GM23338 (cell line): Measurements from ENCODE around the gene ITPR2. TPM values are rescaled to one million over a fixed set of nuclear protein-coding genes. Genes with fewer than 3 reads are reported as not detected.
A peak's percentile ranks its signal among the peaks of the same experiment; 100 is the strongest.
"Not testable (repeated sequence)": the region's sequence is repeated elsewhere in the genome, so short reads cannot be mapped to it uniquely, and the experiment has no call there.

ENCODE experiments used
- ATAC-seq: fragments of 200-7000 bp; cut with Tn5 transposase; 3 replicates; pipeline ENCODE4 v1.9.1; 2020
- DNase-seq: peaks from one replicate; pipeline ENCODE4 v3.0.0-alpha.2; 2015; ENCODE audit warnings: low spot score
- H2AFZ ChIP-seq: fragments of 200-600 bp; sonication (generic); 2 replicates; pipeline ENCODE4 v1.8.0; 2016; ENCODE audit warnings: antibody characterized with exemption, mild to moderate bottlenecking, moderate library complexity
- H3F3A ChIP-seq: fragments of 200-600 bp; sonication (generic); replicated peaks from 2 replicates; pipeline ENCODE4 v1.8.0; 2017; ENCODE audit warnings: antibody characterized with exemption, mixed run types, low read depth
- H3K27ac ChIP-seq: fragments of 200-600 bp; sonication (generic); 2 replicates; pipeline ENCODE4 v1.6.1; 2016; ENCODE audit warnings: low read depth
- H3K27me3 ChIP-seq: fragments of 200-600 bp; sonication (generic); 2 replicates; pipeline ENCODE4 v1.8.0; 2016; ENCODE audit warnings: mild to moderate bottlenecking, mixed run types, moderate library complexity; ENCODE audit not compliant: insufficient read depth
- H3K36me3 ChIP-seq: fragments of 200-600 bp; sonication (generic); 2 replicates; pipeline ENCODE4 v1.8.0; 2016; ENCODE audit warnings: mild to moderate bottlenecking; ENCODE audit not compliant: insufficient read depth
- H3K4me1 ChIP-seq: fragments of 200-600 bp; sonication (generic); 2 replicates; pipeline ENCODE4 v1.8.0; 2016; ENCODE audit warnings: mild to moderate bottlenecking, moderate library complexity; ENCODE audit not compliant: insufficient read depth
- H3K4me2 ChIP-seq: fragments of 200-600 bp; sonication (generic); 2 replicates; pipeline ENCODE4 v1.7.1; 2017; ENCODE audit warnings: mixed run types
- H3K4me3 ChIP-seq: fragments of 200-600 bp; sonication (generic); 2 replicates; pipeline ENCODE4 v1.6.1; 2016; ENCODE audit warnings: mixed run types
- H3K79me2 ChIP-seq: fragments of 200-600 bp; sonication (generic); replicated peaks from 2 replicates; pipeline ENCODE4 v1.8.0; 2017; ENCODE audit warnings: mild to moderate bottlenecking; ENCODE audit not compliant: insufficient read depth
- H3K9me2 ChIP-seq: fragments of 200-600 bp; sonication (generic); 2 replicates; pipeline ENCODE4 v1.8.0; 2017; ENCODE audit not compliant: insufficient read depth
- H4K20me1 ChIP-seq: fragments of 200-600 bp; sonication (generic); replicated peaks from 2 replicates; pipeline ENCODE4 v1.8.0; 2017; ENCODE audit warnings: mild to moderate bottlenecking; ENCODE audit not compliant: insufficient read depth
- H3K27ac Mint-ChIP-seq: 2 replicates; pipeline ENCODE4 v1.8.0; 2020; ENCODE audit warnings: inconsistent platforms, mild to moderate bottlenecking, moderate library complexity, mixed read lengths
- H3K27me3 Mint-ChIP-seq: 3 replicates; pipeline ENCODE4 v1.8.0; 2022; ENCODE audit warnings: low read depth, mild to moderate bottlenecking, moderate library complexity, mixed read lengths, inconsistent platforms; ENCODE audit not compliant: insufficient read depth, poor library complexity
- H3K36me3 Mint-ChIP-seq: 3 replicates; pipeline ENCODE4 v1.8.0; 2021; ENCODE audit warnings: low read depth, mild to moderate bottlenecking, inconsistent platforms, moderate library complexity, mixed read lengths
- H3K4me1 Mint-ChIP-seq: 3 replicates; pipeline ENCODE4 v1.8.0; 2020; ENCODE audit warnings: mild to moderate bottlenecking, inconsistent platforms, mixed read lengths
- H3K4me3 Mint-ChIP-seq: 3 replicates; pipeline ENCODE4 v1.8.0; 2021; ENCODE audit warnings: moderate library complexity, mild to moderate bottlenecking, inconsistent platforms, mixed read lengths
- H3K9me3 Mint-ChIP-seq: 3 replicates; pipeline ENCODE4 v1.8.0; 2020; ENCODE audit warnings: moderate library complexity, mild to moderate bottlenecking, inconsistent platforms, mixed read lengths
- CTCF ChIP-seq, 2 experiments: fragments of 200-600 bp in 1 of 2; sonication (generic) in 1 of 2; conservative IDR thresholded peaks; 2 replicates each; pipeline versions ENCODE4 v1.5.1 to v1.6.1; 2016 to 2017; ENCODE audit warnings: antibody characterized with exemption in 2 of 2, low read depth in 2 of 2, mild to moderate bottlenecking in 2 of 2, moderate library complexity in 1 of 2
- EZH2 ChIP-seq: fragments of 200-600 bp; sonication (generic); IDR thresholded peaks from one replicate; pipeline ENCODE4 v1.8.0; 2017; ENCODE audit warnings: antibody characterized with exemption, mild to moderate bottlenecking, low read depth; ENCODE audit not compliant: unreplicated experiment
- EZH2phosphoT487 ChIP-seq: fragments of 200-600 bp; sonication (generic); IDR thresholded peaks from one replicate; pipeline ENCODE4 v1.8.1; 2018; ENCODE audit warnings: antibody characterized with exemption; ENCODE audit not compliant: unreplicated experiment
- POLR2AphosphoS5 ChIP-seq: IDR thresholded peaks from 2 replicates; pipeline ENCODE4 v1.6.1; 2016; ENCODE audit warnings: antibody characterized with exemption, low read depth
- REST ChIP-seq: IDR thresholded peaks from one replicate; pipeline ENCODE4 v1.6.1; 2018; ENCODE audit warnings: antibody characterized with exemption; ENCODE audit not compliant: unreplicated experiment
- ZNF114 ChIP-seq: fragments of 250-450 bp; sonication (Bioruptor Pico); IDR thresholded peaks from 2 replicates; pipeline ENCODE4 v1.5.0; 2020; ENCODE audit warnings: mild to moderate bottlenecking, moderate library complexity
- ZNF331 ChIP-seq: fragments of 250-450 bp; sonication (Bioruptor Pico); IDR thresholded peaks from 2 replicates; pipeline ENCODE4 v1.5.0; 2020; ENCODE audit warnings: low read depth, mild to moderate bottlenecking, moderate library complexity
- polyA plus RNA-seq: library from polyadenylated mRNA; unstranded; fragments of >200 nt; fragmentation: Nextera tagmentation; extraction: Ambion mirVana; gene quantifications from 2 replicates; pipeline ENCODE4 v1.2.1, GENCODE V29; 2016
- total RNA-seq: library from RNA; depleted of rRNA; stranded (reverse); fragments of >200 nt; shearing (Covaris generic); gene quantifications from 2 replicates; pipeline ENCODE4 v1.2.3, GENCODE V29; 2014

The ITPR2 gene
- total and polyA plus RNA-seq, 2 experiments from 2014 or later, result 44.5 to 65.2 TPM

- Mint-ChIP-seq H3K9me3 (peaks cover 38% of the 10 kb centered on the region), H3K36me3 (peaks cover 63% of the 10 kb centered on the region)
- H3K27ac ChIP-seq, H3K36me3 ChIP-seq, H3K27me3 ChIP-seq, H3K4me2 ChIP-seq, H3K27me3 Mint-ChIP-seq, H3K27ac Mint-ChIP-seq, H2AFZ ChIP-seq, H3K4me3 ChIP-seq, DNase-seq, ATAC-seq, H3K4me1 ChIP-seq, H3K4me3 Mint-ChIP-seq, H3F3A ChIP-seq, H4K20me1 ChIP-seq, H3K4me1 Mint-ChIP-seq: not testable (repeated sequence)
- Histone ChIP-seq H3K9me2 (peaks cover 11% of the 10 kb centered on the region), H3K79me2 (peaks cover 18% of the 10 kb centered on the region)
These were observed 57.0 kb downstream of the ITPR2 start for GRCh38 chr12:26775991-26776390.

GRCh38 chr12:26773313-26774104 is 59.5 kb downstream of the ITPR2 start:
- H3K4me1 ChIP-seq, result 0 out of 2 replicates have a peak, but pooled peaks cover 12% of the 10 kb centered on the region
- no peaks in the 10 kb centered on the region for H3K27me3 ChIP-seq
- H3K27ac ChIP-seq, result peak overlapping the region; percentile 61; the same call in 1 of the 2 replicates
- peaks cover 7% of the 10 kb centered on the region for H3K27me3 Mint-ChIP-seq
- peaks cover 39% of the 10 kb centered on the region for H3K36me3 Mint-ChIP-seq
- H3F3A ChIP-seq, result no peaks in the 10 kb centered on the region
- peaks cover 27% of the 10 kb centered on the region for H3K79me2 ChIP-seq
- DNase-seq (no peak), ATAC-seq (no peak)
- no peak for TF ChIP-seq CTCF (conservative IDR thresholded peaks at IDR 0.05; ENCODE audit: low read depth in 2 of 2)
- TF ChIP-seq REST, result no peak
- no peak for TF ChIP-seq ZNF114
- TF ChIP-seq EZH2phosphoT487, result no peak
- TF ChIP-seq POLR2AphosphoS5, result no peak
- no peak for TF ChIP-seq EZH2
- no peak for TF ChIP-seq ZNF331 (CRISPR knock-in tag)
- H3K4me3 ChIP-seq, result no peak overlapping the region
- peaks cover 19% of the 10 kb centered on the region for H3K4me1 Mint-ChIP-seq
- peaks cover 6% of the 10 kb centered on the region; the same call in 1 of the 2 replicates for H4K20me1 ChIP-seq
- no peak overlapping the region for H3K4me3 Mint-ChIP-seq
- no peaks in the 10 kb centered on the region for H3K36me3 ChIP-seq
- no peak overlapping the region for H3K4me2 ChIP-seq
- H3K9me2 ChIP-seq, result peaks cover 13% of the 10 kb centered on the region; the same call in 1 of the 2 replicates
- H3K9me3 Mint-ChIP-seq, result peaks cover 25% of the 10 kb centered on the region
- no peak overlapping the region for H2AFZ ChIP-seq
- peak overlapping the region; percentile 77 for H3K27ac Mint-ChIP-seq
